Superior temporal gyrus (tissue), 1 donor: Measurements from ENCODE around the gene HES4.

Experiments
- DNase-seq: peaks from one replicate; pipeline ENCODE4 v3.0.0-alpha.2; 2016; ENCODE audit errors: extremely low spot score

The HES4 gene

GRCh38 chr1:999725-1000356, at the start of gene HES4:
Gene HES4 (minus strand): TSS chr1:1000097. CDS start chr1:999973, 124 bp downstream.
- DNase-seq: peak; percentile 38

DNA sequence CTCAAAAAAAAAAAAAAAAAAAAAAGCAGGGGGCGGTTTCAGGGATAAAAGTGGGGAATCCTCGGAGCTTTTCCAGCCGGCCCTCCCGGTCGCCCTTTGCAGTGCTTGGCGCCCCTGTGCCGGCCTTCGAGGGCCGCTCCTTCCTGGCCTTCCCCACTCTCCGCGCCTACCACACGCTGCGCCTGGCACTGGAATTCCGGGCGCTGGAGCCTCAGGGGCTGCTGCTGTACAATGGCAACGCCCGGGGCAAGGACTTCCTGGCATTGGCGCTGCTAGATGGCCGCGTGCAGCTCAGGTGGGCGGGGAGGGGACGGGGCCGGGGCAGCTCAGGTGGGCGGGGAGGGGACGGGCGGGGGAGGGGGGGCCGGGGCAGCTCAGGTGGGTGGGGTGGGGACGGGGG, 48.9 kb upstream of the HES4 start:
- DNase-seq: no peak

- DNase-seq: no peak
Observed at GRCh38 chr1:1047963-1048362, 48.1 kb upstream of the HES4 start.

DNA sequence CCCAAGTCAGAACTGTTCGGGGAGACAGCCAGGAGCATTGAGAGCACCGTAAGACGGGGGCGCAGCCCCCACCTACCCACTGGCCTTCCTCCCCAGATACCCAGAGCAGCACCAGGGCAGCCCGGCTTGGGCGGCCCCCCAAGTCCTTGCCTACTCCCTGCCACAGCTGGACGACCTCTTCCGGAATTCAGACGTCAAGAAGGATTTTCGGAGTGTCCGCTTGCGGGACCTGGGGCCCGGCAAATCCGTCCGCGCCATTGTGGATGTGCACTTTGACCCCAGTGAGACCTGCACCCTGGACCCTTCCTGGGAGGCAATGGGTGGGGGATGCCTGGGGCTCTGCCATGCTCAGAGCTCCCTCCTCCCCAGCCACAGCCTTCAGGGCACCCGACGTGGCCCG, 47.5 kb upstream of the HES4 start:
- no peak for DNase-seq

DNA sequence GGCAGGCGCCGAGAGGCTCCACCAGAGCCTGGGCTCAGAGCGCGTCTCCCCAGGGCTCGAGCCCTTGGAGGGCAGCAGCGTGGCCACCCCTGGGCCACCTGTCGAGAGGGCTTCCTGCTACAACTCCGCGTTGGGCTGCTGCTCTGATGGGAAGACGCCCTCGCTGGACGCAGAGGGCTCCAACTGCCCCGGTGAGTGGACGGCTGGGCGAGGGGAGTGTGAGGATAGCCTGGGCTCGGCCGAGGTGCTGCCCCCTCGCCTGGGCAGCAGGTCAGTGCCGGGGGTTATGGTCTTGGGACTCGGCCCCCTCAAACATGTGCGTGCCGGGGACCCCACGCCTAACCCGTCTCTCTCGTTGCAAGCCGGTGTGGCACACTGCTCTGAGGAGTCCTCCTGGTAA, 46.9 kb upstream of the HES4 start:
- DNase-seq: no peak

GRCh38 chr1:1046243-1046642, 46.3 kb upstream of the HES4 start:
- DNase-seq: no peak

GRCh38 chr1:1045129-1045528, 45.2 kb upstream of the HES4 start:
- DNase-seq: no peak

GRCh38 chr1:1044455-1045078, 44.7 kb upstream of the HES4 start:
- DNase-seq: no peak

GRCh38 chr1:1043921-1044320, 44.0 kb upstream of the HES4 start:
- DNase-seq: no peak

- no peak for DNase-seq
Observed at GRCh38 chr1:1043411-1043810, 43.5 kb upstream of the HES4 start.

- DNase-seq: no peak
Observed at GRCh38 chr1:1042835-1043234, 42.9 kb upstream of the HES4 start.

- no peak for DNase-seq
Observed at GRCh38 chr1:1041873-1042272, 42.0 kb upstream of the HES4 start.

DNA sequence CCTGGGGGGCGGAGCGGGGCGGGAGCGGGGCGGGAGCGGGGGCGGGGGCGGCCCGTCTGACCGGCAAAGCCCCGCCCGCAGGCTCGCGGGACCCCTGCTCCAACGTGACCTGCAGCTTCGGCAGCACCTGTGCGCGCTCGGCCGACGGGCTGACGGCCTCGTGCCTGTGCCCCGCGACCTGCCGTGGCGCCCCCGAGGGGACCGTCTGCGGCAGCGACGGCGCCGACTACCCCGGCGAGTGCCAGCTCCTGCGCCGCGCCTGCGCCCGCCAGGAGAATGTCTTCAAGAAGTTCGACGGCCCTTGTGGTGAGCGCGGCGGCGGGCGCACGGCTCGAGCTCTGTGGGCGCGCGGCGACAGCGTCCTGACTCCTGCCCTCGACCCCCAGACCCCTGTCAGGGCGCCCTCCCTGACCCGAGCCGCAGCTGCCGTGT, 41.2 kb upstream of the HES4 start:
- DNase-seq: no peak

- peak; percentile 64 for DNase-seq
Observed at GRCh38 chr1:1040004-1040991, 40.4 kb upstream of the HES4 start.

DNA sequence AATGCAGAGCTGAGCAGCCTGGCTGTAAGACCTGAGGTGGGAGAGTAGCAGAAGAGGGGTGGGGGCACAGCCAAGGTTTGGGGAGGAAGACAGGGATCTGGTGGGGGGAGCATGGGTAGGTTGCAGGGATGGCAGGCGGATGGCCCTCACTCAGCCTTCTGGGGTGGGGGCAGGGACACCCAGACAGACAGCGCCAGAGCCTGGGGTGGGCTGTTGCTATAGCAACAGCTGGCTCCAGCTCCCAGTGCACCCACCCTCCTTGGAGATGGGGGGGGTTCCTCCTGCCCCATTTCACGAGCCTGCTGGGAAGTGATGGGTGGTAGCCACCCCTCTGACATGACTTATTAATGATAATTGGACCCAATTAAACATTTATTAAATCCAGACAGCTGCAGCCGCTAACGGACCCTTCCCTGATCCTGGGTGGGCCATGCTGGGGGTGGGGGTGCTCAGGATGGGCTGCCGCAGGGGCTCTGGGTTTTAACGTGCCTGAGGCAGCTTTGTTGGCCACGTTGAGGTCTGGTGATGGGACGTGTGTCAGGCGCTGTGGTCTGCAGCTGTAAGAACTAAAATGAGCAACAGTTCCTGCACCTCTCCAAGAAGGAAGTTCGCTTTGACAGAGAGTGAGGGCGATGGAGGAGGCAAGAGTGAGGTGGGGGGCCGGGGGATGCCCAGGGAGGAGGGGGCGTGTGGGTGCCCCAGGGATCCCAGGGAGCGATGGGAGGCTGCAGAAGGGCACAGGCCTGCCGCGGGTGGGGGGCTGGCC, 39.4 kb upstream of the HES4 start:
- no peak for DNase-seq

DNA sequence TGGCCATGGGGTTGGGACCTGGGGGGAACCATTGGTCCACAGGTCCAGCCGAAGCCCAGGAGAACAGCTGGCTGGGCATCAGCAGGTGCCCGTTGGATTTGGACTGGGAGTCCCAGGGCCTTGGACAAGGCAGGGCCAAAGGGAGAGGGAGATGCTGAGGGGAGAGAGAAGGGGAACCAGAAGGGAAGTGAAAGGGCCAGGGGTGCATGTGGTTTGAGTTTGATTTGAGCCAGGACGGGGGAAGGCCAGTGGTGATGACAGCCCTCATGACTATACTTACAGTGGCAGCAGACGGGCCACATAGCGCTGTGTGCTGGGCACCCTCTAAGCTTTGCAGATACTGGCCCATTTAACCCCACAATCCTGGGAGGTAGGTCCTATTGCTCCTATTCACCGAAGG, 38.8 kb upstream of the HES4 start:
- no peak for DNase-seq

- DNase-seq: no peak
Observed at GRCh38 chr1:1037366-1038327, 37.8 kb upstream of the HES4 start.

DNA sequence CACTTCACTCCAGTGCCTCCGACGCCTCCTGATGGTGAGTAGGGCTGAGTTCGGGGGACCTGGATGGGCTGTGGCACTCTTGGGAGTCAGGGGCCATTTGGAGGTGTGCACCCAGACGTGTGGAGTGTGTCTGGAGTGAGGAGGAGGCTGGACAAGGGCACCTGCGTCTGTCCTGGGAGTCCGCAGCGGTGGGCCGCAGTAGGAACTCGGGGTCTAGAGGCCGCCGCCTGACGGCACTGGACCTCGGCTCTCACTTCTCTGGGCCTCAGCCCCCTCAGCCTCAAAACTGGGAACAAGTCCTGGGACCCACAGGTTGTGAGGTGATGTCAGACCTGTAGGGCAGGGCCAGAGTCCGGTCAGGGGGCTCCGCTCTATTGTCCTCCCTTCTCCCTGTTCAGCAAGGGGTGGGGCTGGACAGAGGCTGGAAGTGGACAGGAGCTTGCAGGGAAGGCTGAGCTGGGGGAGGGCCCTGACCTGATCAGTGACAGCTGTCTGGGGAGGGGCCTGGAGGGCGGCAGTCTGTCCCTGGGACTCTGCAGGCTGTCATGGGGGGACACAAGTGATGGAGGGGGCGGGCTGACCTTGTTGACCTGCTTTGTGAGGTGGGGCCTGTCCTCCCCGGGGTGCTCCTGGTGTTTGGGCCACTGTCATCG, 35.5 kb upstream of the HES4 start:
- no peak for DNase-seq

DNA sequence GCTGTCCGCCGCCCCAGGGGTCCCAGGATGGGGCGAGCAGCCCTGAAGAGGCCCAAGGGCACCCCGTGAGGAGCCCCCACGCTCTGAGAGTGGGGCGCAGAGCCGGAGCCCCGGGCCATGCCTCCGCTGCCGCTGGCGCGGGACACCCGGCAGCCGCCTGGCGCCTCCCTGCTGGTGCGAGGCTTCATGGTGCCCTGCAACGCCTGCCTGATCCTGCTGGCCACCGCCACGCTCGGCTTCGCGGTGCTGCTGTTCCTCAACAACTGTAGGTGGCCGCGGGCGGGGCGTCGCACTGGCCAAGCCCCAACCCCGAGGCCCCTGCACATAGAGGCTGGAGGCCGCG, 34.5 kb upstream of the HES4 start:
- DNase-seq: no peak

DNA sequence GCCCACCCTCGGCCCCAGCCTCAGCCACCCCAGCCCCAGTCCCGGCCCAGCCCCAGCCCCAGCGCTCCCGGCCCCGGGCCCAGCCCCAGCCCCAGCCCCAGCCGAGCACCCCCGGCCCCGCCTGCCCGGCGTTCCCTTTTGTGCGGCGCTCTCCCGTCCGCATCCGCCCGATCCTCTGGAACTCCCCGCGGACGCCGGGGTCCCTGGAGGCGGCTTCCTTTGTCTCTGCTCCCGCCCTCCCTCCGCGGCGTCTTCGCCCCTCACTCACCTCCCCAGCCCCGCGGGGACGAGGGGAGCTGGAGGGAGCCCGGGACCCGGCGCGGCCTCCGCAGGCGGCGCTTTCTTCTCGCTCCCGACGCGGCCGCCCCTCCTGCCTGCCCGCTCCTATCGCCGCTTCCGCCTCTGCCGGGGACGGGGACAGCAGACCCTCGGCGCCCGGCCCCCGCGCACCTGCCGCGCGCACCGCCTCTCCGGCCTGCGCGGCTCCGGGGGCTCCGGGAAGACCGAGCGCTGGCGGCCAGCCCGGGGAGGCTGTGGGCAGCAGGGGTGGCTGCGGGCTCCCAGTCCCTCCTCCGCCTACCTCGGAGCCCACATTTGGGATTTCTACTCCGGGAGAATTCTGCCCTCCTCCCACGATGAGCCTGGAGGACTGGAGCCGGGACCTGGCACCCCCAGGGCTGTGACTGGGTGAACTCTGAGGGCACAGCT, 34.0 kb upstream of the HES4 start:
- DNase-seq: no peak
